Activated CD4-positive, CD25-positive, alpha-beta regulatory T cell treated with anti-CD3 and anti-CD28 coated beads, Interleukin-2, amount 50 U/mL, for 24 hours (primary cell): ENCODE measurements around the gene CHTF18.

Experiments used
- ATAC-seq, 2 donors: fragments of 150-1000 bp; cut with Tn5 transposase; one replicate each; pipeline ENCODE4 v1.10.0; 2021; ENCODE audit warnings: mild to moderate bottlenecking in 1 of 2, moderate library complexity in 1 of 2

The CHTF18 gene

GRCh38 chr16:794091-794822, 5.8 kb downstream of the CHTF18 start:
- ATAC-seq = no peak

DNA sequence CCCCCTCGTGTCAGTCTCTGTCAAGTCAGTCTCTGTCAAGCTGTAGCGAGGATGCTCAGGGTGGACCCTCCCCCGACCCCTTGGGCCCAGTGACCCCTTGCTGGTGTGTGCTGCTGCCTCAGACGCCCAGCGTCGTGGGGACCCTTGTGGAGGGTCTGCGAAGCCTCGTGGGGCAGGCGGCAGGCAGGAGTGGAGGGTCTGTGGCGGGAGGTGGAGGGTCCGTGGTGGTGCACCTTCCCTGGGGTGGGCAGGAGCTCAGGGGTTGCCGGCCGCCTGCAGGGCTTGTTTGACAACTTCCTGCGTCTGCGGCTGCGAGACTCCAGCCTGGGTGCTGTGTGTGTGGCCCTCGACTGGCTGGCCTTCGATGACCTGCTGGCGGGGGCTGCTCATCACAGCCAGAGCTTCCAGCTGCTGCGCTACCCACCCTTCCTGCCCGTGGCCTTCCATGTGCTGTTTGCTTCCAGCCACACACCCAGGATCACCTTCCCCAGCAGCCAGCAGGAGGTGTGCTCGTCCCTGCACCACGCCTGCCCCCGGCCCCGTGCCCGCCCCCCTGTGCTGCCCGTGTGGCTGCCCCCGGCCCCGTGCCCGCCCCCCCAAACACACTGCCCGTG, 6.5 kb downstream of the CHTF18 start:
- no peak for ATAC-seq

DNA sequence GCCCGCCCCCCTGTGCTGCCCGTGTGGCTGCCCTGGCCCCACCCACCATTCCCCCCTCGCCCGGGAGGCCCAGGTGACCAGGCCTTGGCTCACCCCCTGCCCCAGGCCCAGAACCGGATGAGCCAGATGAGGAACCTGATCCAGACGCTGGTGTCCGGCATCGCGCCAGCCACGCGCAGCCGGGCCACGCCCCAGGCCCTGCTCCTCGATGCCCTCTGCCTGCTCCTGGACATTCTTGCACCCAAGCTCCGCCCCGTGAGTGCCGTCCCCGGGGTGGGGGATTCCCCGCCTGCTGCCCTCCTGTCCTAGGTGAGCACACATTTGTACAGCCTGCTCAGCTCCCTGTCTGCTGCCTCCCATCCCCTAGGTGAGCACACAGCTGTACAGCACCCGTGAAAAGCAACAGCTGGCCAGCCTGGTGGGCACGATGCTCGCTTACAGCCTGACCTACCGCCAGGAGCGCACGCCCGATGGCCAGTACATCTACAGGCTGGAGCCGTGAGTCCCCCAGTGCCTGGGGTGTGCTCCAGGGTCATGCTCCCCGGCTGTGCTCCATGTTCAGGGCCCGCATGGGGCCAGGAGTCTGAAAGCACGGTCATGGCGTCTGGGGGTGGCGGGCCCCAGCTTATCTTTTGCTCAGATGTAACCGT, 7.3 kb downstream of the CHTF18 start:
- ATAC-seq = no peak

GRCh38 chr16:796296-797119, 8.1 kb downstream of the CHTF18 start:
- ATAC-seq = no peak

- peak in 1 of 2 donors; percentile 38 for ATAC-seq
Observed at GRCh38 chr16:797120-797420, 8.7 kb downstream of the CHTF18 start.

- no peak for ATAC-seq
Observed at GRCh38 chr16:797686-798085, 9.3 kb downstream of the CHTF18 start.

DNA sequence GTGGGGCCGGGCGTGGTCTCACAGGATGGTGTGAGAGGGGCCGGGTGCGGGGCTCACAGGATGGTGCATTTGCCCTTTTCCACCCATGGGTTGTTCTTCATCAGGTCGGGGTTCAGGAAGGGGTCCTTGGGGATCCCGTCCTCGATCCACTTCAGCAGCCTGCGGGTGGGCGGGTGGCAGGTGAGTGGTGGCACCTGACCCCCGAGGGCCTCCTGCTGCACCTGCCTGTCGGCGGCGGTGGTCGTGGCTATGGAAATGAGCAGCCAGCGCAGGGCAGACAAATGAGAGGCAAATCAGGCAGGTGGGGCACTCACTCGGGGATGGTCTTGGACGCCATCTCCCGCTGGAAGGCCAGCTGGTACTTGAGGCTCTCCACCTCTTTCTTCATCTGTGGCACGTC, 10.2 kb downstream of the CHTF18 start:
- no peak for ATAC-seq

GRCh38 chr16:799111-799947, 10.9 kb downstream of the CHTF18 start:
- ATAC-seq = no peak

- peak in 1 of 2 donors; percentile 7 for ATAC-seq
Observed at GRCh38 chr16:799948-800833, 11.8 kb downstream of the CHTF18 start, which contains the start of gene GNG13. Gene GNG13 (minus strand): TSS chr16:800734. CDS start chr16:799077, 1,657 bp downstream.

DNA sequence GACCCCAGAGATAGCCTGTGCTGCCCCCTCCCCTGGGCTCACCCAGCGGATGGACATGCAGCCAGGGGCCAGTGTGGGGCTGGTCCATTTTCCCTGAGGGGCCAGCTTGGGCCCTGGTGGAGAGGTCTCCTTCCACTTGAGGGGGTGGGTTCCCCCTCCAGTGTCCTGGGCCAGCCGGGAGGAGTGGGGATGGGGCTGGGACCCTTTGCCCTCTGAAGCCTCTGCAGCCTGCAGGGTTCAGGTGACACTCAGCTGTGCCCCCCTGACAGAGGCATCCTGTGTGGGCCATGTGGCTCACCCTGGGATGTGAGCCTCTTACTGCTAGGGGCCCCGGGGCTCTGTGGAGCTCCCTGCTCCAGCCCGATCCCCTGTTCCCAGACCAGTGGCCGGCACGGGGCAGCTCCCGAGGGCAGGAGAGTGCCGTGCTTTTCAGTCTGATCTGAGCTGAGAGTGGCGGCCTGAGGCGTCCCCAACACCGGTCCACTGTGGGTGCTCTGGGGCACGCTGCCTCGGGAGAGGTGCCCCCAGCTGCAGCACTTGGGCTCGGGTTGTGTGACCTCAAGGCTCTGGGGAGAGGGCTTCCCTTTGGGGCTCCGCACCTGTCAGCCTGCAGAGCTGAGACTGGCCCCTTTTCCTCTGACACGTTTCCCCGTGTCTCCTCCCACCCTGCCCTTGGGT, 12.6 kb downstream of the CHTF18 start:
- ATAC-seq = peak in 1 of 2 donors; percentile 4

DNA sequence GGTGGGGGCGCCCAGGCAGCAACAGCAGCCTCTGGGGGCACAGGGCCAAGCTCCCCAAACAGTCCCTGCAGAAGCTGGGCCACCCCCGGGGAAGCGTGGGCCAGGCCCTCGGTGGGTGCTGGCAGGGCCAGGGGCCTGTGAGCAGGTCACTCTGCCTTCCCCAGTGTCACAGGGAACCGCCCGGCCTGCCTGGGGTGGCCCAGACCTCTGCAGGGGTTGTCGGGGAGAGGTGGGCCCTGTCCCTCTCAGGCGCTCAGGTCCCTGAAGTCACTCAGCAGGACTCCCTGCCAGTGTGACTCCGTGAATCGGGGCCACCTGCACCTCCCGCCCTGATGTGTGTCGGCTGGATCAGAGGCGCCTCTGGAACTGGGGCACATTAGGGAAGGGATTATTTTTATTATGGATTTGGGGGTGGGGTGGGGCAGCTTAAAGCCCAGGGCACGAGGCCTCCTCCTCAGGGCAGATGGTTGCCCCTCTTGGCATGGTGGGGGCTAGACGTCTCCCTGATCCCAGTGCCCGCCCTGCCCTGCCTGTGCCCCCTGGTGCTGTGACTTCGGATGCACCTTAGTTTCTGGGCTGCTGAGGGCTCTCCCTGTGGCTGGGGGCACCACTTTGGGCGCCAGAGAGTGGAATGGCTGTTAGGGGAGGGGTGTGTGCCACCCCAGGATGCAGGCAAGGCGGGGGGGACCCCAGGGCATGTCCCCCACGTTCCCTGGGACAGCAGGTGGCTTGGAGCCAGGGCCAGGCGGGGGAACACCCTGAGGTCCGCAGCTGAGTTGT, 13.4 kb downstream of the CHTF18 start:
- ATAC-seq = no peak

GRCh38 chr16:802461-802860, 14.0 kb downstream of the CHTF18 start:
- no peak for ATAC-seq

- no peak for ATAC-seq
Observed at GRCh38 chr16:802914-803753, 14.7 kb downstream of the CHTF18 start.

- ATAC-seq = no peak
Observed at GRCh38 chr16:803754-804080, 15.3 kb downstream of the CHTF18 start.

DNA sequence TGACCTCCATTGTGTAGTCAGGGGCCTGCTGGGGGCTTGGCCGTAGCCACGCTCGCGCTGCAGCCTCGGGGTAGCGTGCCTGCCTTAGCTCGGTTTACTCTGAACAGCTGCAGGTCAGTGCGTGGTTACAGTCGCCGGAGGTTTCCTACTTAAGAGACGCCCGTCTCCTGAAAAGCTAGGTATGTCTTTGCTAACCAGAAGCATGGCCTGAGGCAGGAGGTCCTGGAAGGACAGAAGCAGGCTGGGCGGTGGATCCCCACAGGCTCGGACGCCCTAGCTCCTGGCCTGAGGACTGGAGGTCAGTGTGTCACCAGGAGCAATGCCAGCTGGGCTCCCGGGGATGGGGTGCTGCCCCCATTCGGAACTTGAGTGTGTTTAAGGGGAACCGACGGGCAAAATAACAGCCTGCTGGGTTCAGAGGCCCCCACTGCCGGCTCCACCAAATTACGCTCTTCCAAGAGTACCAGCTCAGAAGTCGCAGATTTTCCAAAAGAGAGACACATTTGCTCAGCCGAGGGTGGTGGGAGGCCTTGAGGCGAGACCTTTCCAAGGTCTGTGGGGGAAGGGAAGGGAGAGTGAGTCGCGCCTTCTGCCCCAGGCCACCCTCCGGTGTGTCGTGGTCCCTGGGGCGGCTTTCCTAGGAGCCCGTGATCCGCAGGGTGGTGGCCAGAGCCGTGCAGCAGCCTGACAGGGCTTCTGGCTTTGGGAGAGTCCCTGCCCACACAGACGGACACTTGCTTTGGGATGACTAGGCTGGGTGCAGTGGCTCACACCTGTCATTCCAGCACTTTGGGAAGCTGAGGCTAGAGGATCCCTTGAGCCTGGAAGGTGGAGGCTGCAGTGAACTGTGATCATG, 16.0 kb downstream of the CHTF18 start:
- no peak for ATAC-seq

GRCh38 chr16:805474-805873, 17.1 kb downstream of the CHTF18 start:
- no peak for ATAC-seq

DNA sequence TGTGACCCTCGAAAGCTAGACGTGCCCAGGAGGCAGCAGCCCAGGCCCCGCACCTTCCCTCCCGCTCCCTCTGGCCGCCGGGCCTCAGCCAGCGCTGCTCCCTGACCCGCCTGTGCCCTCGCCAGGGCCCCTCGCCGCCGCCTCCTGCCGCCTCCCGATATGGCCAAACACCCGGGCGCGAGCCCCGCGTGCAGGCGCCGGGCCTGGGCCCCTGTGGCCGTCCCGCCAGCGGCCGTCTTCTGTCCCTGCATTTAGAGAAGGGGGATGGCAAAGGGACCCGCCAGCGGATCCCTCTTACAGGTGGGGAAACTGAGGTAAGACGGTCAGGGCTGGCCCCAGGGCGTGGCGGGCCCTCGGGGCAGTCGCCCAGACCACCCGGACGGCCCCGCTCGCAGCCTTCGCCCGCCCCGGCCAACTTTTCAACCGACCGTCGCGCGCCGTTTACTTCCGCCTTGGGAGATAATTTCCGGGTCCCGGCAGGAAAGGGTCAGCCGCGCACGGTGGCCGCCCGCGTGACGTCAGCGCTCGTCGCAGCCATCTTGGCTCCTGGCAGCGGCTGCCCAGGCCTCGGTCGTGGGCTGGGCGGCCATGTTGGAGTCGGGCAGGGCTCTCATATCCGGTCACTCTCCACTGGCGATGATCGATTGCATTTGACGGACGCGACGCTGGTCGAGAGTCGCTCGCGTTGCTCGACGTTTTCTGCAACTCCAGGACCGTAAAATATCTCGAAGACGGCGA, 19.1 kb downstream of the CHTF18 start:
- ATAC-seq = peak; percentile 94 to 95
